Hepatocyte (in vitro differentiated cells): ENCODE measurements around the gene VPS8. TPM values are rescaled to one million over a fixed set of nuclear protein-coding genes. Genes with fewer than 3 reads are reported as not detected.

Experiments used
- DNase-seq: peaks from one replicate; pipeline ENCODE4 v3.0.0-alpha.2; 2016; ENCODE audit warnings: low spot score
- H2AFZ ChIP-seq: fragments of 200-600 bp; sonication (generic); 2 replicates; pipeline ENCODE4 v1.6.0; 2016; ENCODE audit warnings: antibody characterized with exemption, mild to moderate bottlenecking
- H3K27ac ChIP-seq: fragments of 200-600 bp; sonication (generic); 2 replicates; pipeline ENCODE4 v1.5.1; 2016; ENCODE audit warnings: mild to moderate bottlenecking
- H3K27me3 ChIP-seq: fragments of 200-600 bp; sonication (generic); 2 replicates; pipeline ENCODE4 v1.6.1; 2016
- H3K36me3 ChIP-seq: fragments of 200-600 bp; sonication (generic); replicated peaks from 2 replicates; pipeline ENCODE4 v1.5.1; 2016; ENCODE audit warnings: low read depth; ENCODE audit not compliant: insufficient read depth
- H3K4me1 ChIP-seq: fragments of 200-600 bp; sonication (generic); 2 replicates; pipeline ENCODE4 v1.5.1; 2016; ENCODE audit warnings: mild to moderate bottlenecking, moderate library complexity; ENCODE audit not compliant: insufficient read depth
- H3K4me2 ChIP-seq: fragments of 200-600 bp; sonication (generic); 2 replicates; pipeline ENCODE4 v1.6.0; 2016
- H3K4me3 ChIP-seq: fragments of 200-600 bp; sonication (generic); 2 replicates; pipeline ENCODE4 v1.5.1; 2016; ENCODE audit warnings: mild to moderate bottlenecking
- H3K79me2 ChIP-seq: fragments of 200-600 bp; sonication (generic); 2 replicates; pipeline ENCODE4 v1.6.0; 2017; ENCODE audit warnings: mild to moderate bottlenecking
- H3K9me2 ChIP-seq: fragments of 200-600 bp; sonication (generic); replicated peaks from 2 replicates; pipeline ENCODE4 v1.6.0; 2017; ENCODE audit warnings: mild to moderate bottlenecking; ENCODE audit not compliant: insufficient read depth
- H3K9me3 ChIP-seq: fragments of 200-600 bp; sonication (generic); 2 replicates; pipeline ENCODE4 v1.5.1; 2016; ENCODE audit warnings: low read depth, mild to moderate bottlenecking
- H4K20me1 ChIP-seq: fragments of 200-600 bp; sonication (generic); 2 replicates; pipeline ENCODE4 v1.6.0; 2016; ENCODE audit warnings: mild to moderate bottlenecking; ENCODE audit not compliant: insufficient read depth, poor library complexity, severe bottlenecking
- CTCF ChIP-seq: fragments of 200-600 bp; sonication (generic); IDR thresholded peaks from 2 replicates; pipeline ENCODE4 v1.5.1; 2016; ENCODE audit warnings: antibody characterized with exemption, mild to moderate bottlenecking; ENCODE audit not compliant: poor library complexity
- EZH2 ChIP-seq: fragments of 200-600 bp; sonication (generic); IDR thresholded peaks from 2 replicates; pipeline ENCODE4 v1.6.1; 2016; ENCODE audit warnings: antibody characterized with exemption, mild to moderate bottlenecking, borderline replicate concordance
- EZH2phosphoT487 ChIP-seq: fragments of 200-600 bp; sonication (generic); IDR thresholded peaks from one replicate; pipeline ENCODE4 v1.6.1; 2018; ENCODE audit warnings: antibody characterized with exemption, mild to moderate bottlenecking, low read depth, moderate library complexity; ENCODE audit not compliant: unreplicated experiment, severe bottlenecking
- WGBS: methylation state at CpG from one replicate; pipeline ENCODE4 v1.1.6; 2016; ENCODE audit warnings: low lambda C conversion rate; ENCODE audit errors: missing lambda C conversion rate; 5-methylcytosine and 5-hydroxymethylcytosine counted together
- polyA plus RNA-seq: library from polyadenylated mRNA; unstranded; fragments of >200 nt; fragmentation: Nextera tagmentation; extraction: Ambion mirVana; gene quantifications from 2 replicates; pipeline ENCODE4 v1.2.1, GENCODE V29; 2016
- total RNA-seq: library from RNA; depleted of rRNA; stranded (reverse); fragments of >200 nt; gene quantifications from 2 replicates; pipeline ENCODE4 v1.2.3, GENCODE V29; 2014

Gene VPS8
- total and polyA plus RNA-seq, 2 experiments from 2014 or later, result 20.5 to 61.9 TPM

- Histone ChIP-seq H3K27ac (no peak overlapping the region), H3K4me2 (peak overlapping the region; percentile 50), H2AFZ (no peak overlapping the region), H3K36me3 (no peaks in the 10 kb centered on the region), H3K27me3 (no peaks in the 10 kb centered on the region), H4K20me1 (no peaks in the 10 kb centered on the region), H3K79me2 (no peaks in the 10 kb centered on the region), H3K4me1 (peaks cover 14% of the 10 kb centered on the region), H3K9me3 (no peaks in the 10 kb centered on the region), H3K4me3 (no peak overlapping the region), H3K9me2 (no peaks in the 10 kb centered on the region)
- DNase-seq, result peak; percentile 51
- WGBS, result 57% methylated on average over 3 of the region's 3 CpGs
- TF ChIP-seq CTCF, result no peak
- no peak for TF ChIP-seq EZH2
- no peak for TF ChIP-seq EZH2phosphoT487
Measured at GRCh38 chr3:184805351-184806038, 6.5 kb upstream of the VPS8 start.

GRCh38 chr3:184806567-184807271, 5.2 kb upstream of the VPS8 start:
- Histone ChIP-seq H3K4me3 (no peak overlapping the region), H4K20me1 (no peaks in the 10 kb centered on the region), H3K27ac (no peak overlapping the region), H3K4me1 (peaks cover 14% of the 10 kb centered on the region), H3K79me2 (no peaks in the 10 kb centered on the region), H3K9me3 (no peaks in the 10 kb centered on the region), H3K36me3 (no peaks in the 10 kb centered on the region), H3K9me2 (no peaks in the 10 kb centered on the region), H2AFZ (no peak overlapping the region), H3K4me2 (no peak overlapping the region), H3K27me3 (no peaks in the 10 kb centered on the region)
- WGBS, result 85% methylated on average over 5 of the region's 5 CpGs
- peak; percentile 24 for DNase-seq
- TF ChIP-seq CTCF (no peak), EZH2 (no peak), EZH2phosphoT487 (no peak)

- no peak overlapping the region for H2AFZ ChIP-seq
- no peaks in the 10 kb centered on the region for H3K9me3 ChIP-seq
- no peaks in the 10 kb centered on the region for H4K20me1 ChIP-seq
- peaks cover 2% of the 10 kb centered on the region for H3K79me2 ChIP-seq
- H3K9me2 ChIP-seq, result no peaks in the 10 kb centered on the region
- H3K4me2 ChIP-seq, result no peak overlapping the region
- no peaks in the 10 kb centered on the region for H3K27me3 ChIP-seq
- 83% methylated on average over 3 of the region's 3 CpGs for WGBS
- H3K27ac ChIP-seq, result no peak overlapping the region
- DNase-seq, result no peak
- H3K36me3 ChIP-seq, result no peaks in the 10 kb centered on the region
- TF ChIP-seq CTCF, result no peak
- no peak for TF ChIP-seq EZH2
- no peak for TF ChIP-seq EZH2phosphoT487
- peaks cover 14% of the 10 kb centered on the region for H3K4me1 ChIP-seq
- H3K4me3 ChIP-seq, result no peak overlapping the region
Measured at GRCh38 chr3:184807549-184807948, 4.4 kb upstream of the VPS8 start.
